Subcutaneous preadipocyte (primary cell): ENCODE measurements around the gene GAMT. TPM values are rescaled to one million over a fixed set of nuclear protein-coding genes. Genes with fewer than 3 reads are reported as not detected.

Source experiments
- total RNA-seq: library from RNA; depleted of rRNA; stranded (reverse); fragments of >200 nt; gene quantifications from 2 replicates; pipeline ENCODE4 v1.2.3, GENCODE V29; 2012

GAMT gene
- total RNA-seq: 23.9 and 42.6 TPM in 2 replicates

GRCh38 chr19:1401138-1401888 is at the start of gene GAMT:
GAMT (minus strand) TSS chr19:1401542; CDS start chr19:1401476, 66 bp downstream.

GRCh38 chr19:1449467-1450442 is 48.4 kb upstream of the GAMT start, which contains the start of gene APC2:
APC2 (plus strand) TSS chr19:1450121; CDS start chr19:1453002, 2,881 bp downstream.

DNA sequence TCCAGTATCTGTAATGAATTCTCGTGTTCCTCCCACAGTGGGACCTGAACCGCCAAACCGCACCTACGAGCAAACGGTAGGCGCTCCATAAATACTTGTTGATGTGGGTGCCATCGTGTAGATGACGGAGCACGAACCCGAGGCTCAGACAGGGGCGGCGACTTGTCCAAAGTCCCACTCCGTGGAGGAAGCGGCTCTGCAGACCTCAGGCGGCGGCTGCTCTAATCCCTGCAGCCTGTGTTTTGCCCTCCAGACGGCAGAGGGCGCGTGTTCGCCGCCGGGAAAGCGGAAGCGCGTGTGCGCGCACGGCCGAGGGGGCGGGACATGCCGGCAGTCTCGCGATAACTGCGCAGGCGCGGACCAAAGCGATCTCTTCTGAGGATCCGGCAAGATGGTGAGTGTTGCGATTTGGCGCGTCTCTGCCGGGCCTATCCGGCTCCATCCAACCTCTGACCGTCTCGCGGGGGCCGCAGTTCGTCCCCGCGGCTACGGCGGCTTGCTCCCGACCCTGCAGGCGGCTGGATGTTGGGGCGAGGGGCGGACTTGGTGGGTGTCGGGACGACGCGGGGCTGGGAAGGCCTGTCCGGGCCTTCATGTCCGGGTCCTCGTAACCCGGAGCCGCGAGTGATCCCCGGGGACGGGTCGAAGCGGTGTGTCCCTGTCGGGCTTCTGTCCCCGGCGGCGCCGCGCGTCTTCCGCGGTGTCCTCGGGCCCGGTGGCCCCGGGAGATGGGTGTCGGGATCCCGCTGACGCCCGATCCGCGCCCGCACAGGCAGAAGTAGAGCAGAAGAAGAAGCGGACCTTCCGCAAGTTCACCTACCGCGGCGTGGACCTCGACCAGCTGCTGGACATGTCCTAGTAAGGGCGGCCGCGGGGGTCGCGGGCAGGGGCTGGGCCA is 36.9 kb upstream of the GAMT start, which contains the start of gene RPS15:
TSS of gene RPS15 (plus strand) at position 362 of the 898 bp plus-strand sequence. CDS start at position 392, 30 bp downstream.

DNA sequence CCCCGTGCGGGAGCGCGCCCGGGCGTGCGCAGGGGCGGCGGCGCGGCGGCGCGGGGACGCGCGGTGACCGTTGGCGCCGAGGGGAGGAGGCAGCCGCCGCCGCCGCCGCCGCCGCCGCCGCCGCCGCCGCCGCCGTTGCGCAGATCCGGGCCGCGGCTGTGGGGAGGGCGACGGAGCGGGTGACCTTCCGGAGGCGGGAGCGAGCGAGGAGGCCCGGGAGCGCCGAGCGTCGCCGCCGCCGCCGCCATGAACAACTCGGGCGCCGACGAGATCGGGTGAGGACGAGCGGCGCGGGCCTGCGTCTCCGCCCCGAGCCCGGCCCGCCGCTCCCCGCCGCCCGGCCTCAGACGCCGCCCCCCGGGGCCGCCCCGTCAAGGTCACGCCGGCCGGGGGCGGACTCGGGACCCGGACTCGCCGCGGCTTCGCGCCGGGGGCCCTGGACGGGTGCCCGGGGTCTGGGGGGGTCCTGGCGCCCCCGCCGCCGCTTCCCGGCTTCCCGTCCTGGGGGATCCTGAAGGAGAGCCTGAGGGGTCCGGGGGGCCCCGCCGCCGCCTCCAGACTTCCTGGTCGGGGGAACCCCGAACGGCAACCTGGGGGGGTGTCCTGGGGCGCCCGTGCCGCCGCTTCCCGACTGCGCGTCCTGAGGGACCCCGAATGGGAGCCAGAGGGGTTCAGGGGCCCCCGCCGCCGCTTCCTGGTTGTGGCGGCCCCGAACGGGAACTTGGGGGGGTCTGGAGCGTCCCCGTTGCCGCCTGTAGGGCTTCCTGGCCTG is 6.4 kb upstream of the GAMT start, which contains the start of gene DAZAP1:
TSS of gene DAZAP1 (plus strand) at position 59 of the 772 bp plus-strand sequence. CDS start at position 247, 188 bp downstream.

GRCh38 chr19:1383312-1384084 is 17.8 kb downstream of the GAMT start, which contains the start of gene NDUFS7:
NDUFS7 (plus strand) TSS chr19:1383907; CDS start chr19:1383927, 20 bp downstream.

Other genes starting within 250 kb of the GAMT start
- gene SBNO2, start 227.3 kb downstream of the GAMT start, total RNA-seq: 44.4 and 46.3 TPM in 2 replicates
- 58.4 and 85.0 TPM in 2 replicates for gene STK11, start 195.8 kb downstream of the GAMT start, total RNA-seq
- 2.9 and 4.7 TPM in 2 replicates for gene CBARP, start 163.5 kb downstream of the GAMT start, total RNA-seq
- 25.4 and 32.7 TPM in 2 replicates for gene ATP5F1D, start 159.8 kb downstream of the GAMT start, total RNA-seq
- 15.8 and 21.9 TPM in 2 replicates for gene MIDN, start 153.0 kb downstream of the GAMT start, total RNA-seq
- 99.2 and 106 TPM in 2 replicates for gene CIRBP, start 132.2 kb downstream of the GAMT start, total RNA-seq
- gene FAM174C, start 126.0 kb downstream of the GAMT start, total RNA-seq: 28.9 and 36.4 TPM in 2 replicates
- gene EFNA2, start 115.7 kb downstream of the GAMT start, total RNA-seq: not detected in 2 replicates
- 57.5 and 71.7 TPM in 2 replicates for gene NDUFS7, start 17.6 kb downstream of the GAMT start, total RNA-seq
- 49.6 and 88.9 TPM in 2 replicates for gene DAZAP1, start 6.0 kb upstream of the GAMT start, total RNA-seq
- gene RPS15, start 36.9 kb upstream of the GAMT start, total RNA-seq: 481 and 668 TPM in 2 replicates
- under 0.01 and 0.37 TPM in 2 replicates for gene APC2, start 48.6 kb upstream of the GAMT start, total RNA-seq
- gene C19orf25, start 77.7 kb upstream of the GAMT start, total RNA-seq: 19.1 and 27.8 TPM in 2 replicates
- 0.78 and 1.8 TPM in 2 replicates for gene PCSK4, start 88.8 kb upstream of the GAMT start, total RNA-seq
- gene REEP6, start 89.6 kb upstream of the GAMT start, total RNA-seq: 1.2 and 2.6 TPM in 2 replicates
- 1.6 and 2.2 TPM in 2 replicates for gene ADAMTSL5, start 111.5 kb upstream of the GAMT start, total RNA-seq
- gene PLK5, start 122.5 kb upstream of the GAMT start, total RNA-seq: not detected in 2 replicates
- 23.5 and 43.4 TPM in 2 replicates for gene MEX3D, start 166.8 kb upstream of the GAMT start, total RNA-seq
- gene MBD3, start 191.3 kb upstream of the GAMT start, total RNA-seq: 66.5 and 103 TPM in 2 replicates
- gene UQCR11, start 203.9 kb upstream of the GAMT start, total RNA-seq: 42.6 and 54.7 TPM in 2 replicates